ENCODE data around the gene TEAD1.

TEAD1 gene

DNA sequence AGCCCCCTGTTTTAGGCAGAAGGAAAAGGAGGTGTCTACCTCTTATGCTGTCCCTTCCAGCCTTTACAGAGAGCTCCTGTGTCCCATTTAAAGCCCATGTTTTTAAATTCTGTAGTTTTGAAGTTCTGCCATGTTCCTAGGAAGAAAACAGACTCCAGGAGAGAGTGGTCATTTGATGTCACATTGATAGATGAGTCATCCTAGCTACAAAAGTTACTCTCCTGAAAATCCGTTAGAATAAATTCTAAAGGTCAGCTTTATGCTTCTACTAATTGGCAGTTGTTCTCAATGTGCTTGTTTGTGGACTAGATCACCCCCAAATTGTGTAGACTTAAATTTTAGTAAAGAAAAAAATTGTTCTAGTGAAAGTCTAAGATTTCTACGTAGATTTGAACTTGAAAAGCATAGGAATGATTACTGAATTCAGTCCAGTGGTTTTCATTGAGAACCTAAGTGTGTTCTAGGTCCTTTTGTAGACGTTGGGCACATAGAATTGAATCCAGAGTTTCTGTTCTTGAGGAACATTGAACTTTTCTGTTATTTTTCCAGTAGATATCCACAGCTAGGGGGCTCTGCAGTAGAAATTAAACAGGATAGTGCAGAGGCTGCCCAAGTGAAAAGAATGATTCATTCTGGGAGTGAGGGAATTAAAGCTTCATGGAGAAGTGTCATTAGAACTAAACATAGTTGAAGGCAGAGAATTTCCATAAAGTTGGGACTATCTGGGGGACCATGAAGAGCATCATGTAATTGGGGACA lies 194.3 kb downstream of the TEAD1 start:
- TF ChIP-seq FOXP2 (optimal IDR thresholded peaks at IDR 0.05; ENCODE audit: borderline replicate concordance, extremely low read depth, extremely low read length, insufficient read depth) (no peak), TAF1 (IDR thresholded peaks at IDR 0.05; ENCODE audit: borderline replicate concordance, insufficient read depth, low read length) (no peak), SIN3A (IDR thresholded peaks at IDR 0.05; ENCODE audit: borderline replicate concordance, insufficient read depth, low read length) (no peak), POLR2AphosphoS5 (IDR thresholded peaks at IDR 0.05; ENCODE audit: low read depth, low read length) (no peak)
- TF ChIP-seq, protein P1, sequence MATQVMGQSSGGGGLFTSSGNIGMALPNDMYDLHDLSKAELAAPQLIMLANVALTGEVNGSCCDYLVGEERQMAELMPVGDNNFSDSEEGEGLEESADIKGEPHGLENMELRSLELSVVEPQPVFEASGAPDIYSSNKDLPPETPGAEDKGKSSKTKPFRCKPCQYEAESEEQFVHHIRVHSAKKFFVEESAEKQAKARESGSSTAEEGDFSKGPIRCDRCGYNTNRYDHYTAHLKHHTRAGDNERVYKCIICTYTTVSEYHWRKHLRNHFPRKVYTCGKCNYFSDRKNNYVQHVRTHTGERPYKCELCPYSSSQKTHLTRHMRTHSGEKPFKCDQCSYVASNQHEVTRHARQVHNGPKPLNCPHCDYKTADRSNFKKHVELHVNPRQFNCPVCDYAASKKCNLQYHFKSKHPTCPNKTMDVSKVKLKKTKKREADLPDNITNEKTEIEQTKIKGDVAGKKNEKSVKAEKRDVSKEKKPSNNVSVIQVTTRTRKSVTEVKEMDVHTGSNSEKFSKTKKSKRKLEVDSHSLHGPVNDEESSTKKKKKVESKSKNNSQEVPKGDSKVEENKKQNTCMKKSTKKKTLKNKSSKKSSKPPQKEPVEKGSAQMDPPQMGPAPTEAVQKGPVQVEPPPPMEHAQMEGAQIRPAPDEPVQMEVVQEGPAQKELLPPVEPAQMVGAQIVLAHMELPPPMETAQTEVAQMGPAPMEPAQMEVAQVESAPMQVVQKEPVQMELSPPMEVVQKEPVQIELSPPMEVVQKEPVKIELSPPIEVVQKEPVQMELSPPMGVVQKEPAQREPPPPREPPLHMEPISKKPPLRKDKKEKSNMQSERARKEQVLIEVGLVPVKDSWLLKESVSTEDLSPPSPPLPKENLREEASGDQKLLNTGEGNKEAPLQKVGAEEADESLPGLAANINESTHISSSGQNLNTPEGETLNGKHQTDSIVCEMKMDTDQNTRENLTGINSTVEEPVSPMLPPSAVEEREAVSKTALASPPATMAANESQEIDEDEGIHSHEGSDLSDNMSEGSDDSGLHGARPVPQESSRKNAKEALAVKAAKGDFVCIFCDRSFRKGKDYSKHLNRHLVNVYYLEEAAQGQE (IDR thresholded peaks at IDR 0.05; ENCODE audit: insufficient read depth in 1 of 2, low read depth in 2 of 2, low read length in 2 of 2): no peak

DNA sequence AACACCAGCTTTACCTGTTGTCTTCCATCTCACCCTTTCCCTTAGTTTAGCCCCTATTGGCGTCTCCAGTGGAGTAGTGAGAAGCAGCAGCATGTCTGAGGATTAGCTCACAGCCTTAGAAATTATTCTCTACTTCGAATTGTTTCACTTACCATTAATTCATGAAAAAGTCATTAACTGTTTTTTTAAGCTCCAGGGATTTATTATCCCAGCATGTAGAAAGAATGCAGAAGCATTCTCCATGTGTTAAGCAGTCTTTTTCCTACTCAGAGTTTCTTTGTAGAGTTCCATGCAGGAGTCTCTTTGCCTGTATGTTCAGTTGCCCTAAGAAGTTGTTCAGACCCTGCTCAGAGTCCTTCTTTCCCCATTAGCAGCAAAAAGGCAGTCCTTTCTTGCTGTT lies 197.0 kb downstream of the TEAD1 start:
- TF ChIP-seq FOXP2 (optimal IDR thresholded peaks at IDR 0.05; ENCODE audit: borderline replicate concordance, extremely low read depth, extremely low read length, insufficient read depth) (no peak), SIN3A (IDR thresholded peaks at IDR 0.05; ENCODE audit: borderline replicate concordance, insufficient read depth, low read length) (no peak), POLR2AphosphoS5 (IDR thresholded peaks at IDR 0.05; ENCODE audit: low read depth, low read length) (no peak), TAF1 (IDR thresholded peaks at IDR 0.05; ENCODE audit: borderline replicate concordance, insufficient read depth, low read length) (no peak)
- TF ChIP-seq, protein P1 (IDR thresholded peaks at IDR 0.05; ENCODE audit: insufficient read depth in 1 of 2, low read depth in 2 of 2, low read length in 2 of 2): no peak

GRCh38 chr11:12871788-12872321 lies 197.6 kb downstream of the TEAD1 start:
- TF ChIP-seq TAF1 (IDR thresholded peaks at IDR 0.05; ENCODE audit: borderline replicate concordance, insufficient read depth, low read length) (no peak), FOXP2 (optimal IDR thresholded peaks at IDR 0.05; ENCODE audit: borderline replicate concordance, extremely low read depth, extremely low read length, insufficient read depth) (no peak)

- TF ChIP-seq SIN3A (IDR thresholded peaks at IDR 0.05; ENCODE audit: borderline replicate concordance, insufficient read depth, low read length) (no peak), POLR2AphosphoS5 (IDR thresholded peaks at IDR 0.05; ENCODE audit: low read depth, low read length) (no peak), FOXP2 (optimal IDR thresholded peaks at IDR 0.05; ENCODE audit: borderline replicate concordance, extremely low read depth, extremely low read length, insufficient read depth) (no peak), TAF1 (IDR thresholded peaks at IDR 0.05; ENCODE audit: borderline replicate concordance, insufficient read depth, low read length) (no peak)
- TF ChIP-seq, protein P1 (IDR thresholded peaks at IDR 0.05; ENCODE audit: insufficient read depth in 1 of 2, low read depth in 2 of 2, low read length in 2 of 2): no peak
Observed at GRCh38 chr11:12876340-12876739, 202.1 kb downstream of the TEAD1 start.

GRCh38 chr11:12876988-12877387 lies 202.8 kb downstream of the TEAD1 start:
- TF ChIP-seq TAF1 (IDR thresholded peaks at IDR 0.05; ENCODE audit: borderline replicate concordance, insufficient read depth, low read length): no peak
- no peak for TF ChIP-seq FOXP2 (optimal IDR thresholded peaks at IDR 0.05; ENCODE audit: borderline replicate concordance, extremely low read depth, extremely low read length, insufficient read depth)
- TF ChIP-seq POLR2AphosphoS5 (IDR thresholded peaks at IDR 0.05; ENCODE audit: low read depth, low read length): no peak
- no peak for TF ChIP-seq SIN3A (IDR thresholded peaks at IDR 0.05; ENCODE audit: borderline replicate concordance, insufficient read depth, low read length)
- TF ChIP-seq, protein P1 (IDR thresholded peaks at IDR 0.05; ENCODE audit: insufficient read depth in 1 of 2, low read depth in 2 of 2, low read length in 2 of 2): no peak
